Thyroid gland (tissue), 4 donors: ENCODE results near the gene SPATA25. TPM values are rescaled to one million over a fixed set of nuclear protein-coding genes. Genes with fewer than 3 reads are reported as not detected.

Source experiments
- DNase-seq, 2 donors: peaks; one replicate each; pipeline ENCODE4 v3.0.0-alpha.2; 2019
- H3K27ac ChIP-seq, 3 donors: fragments of 200-600 bp; sonication (generic); 1 replicate in 2 of 3; 2 replicates in 1 of 3; pipeline ENCODE4 v1.5.1; 2016 to 2019; ENCODE audit warnings: mild to moderate bottlenecking in 1 of 3, moderate library complexity in 1 of 3
- H3K27me3 ChIP-seq: fragments of 200-600 bp; sonication (generic); one replicate; pipeline ENCODE4 v1.5.1; 2019
- H3K36me3 ChIP-seq, 2 donors: fragments of 200-600 bp; sonication (generic); one replicate each; pipeline ENCODE4 v1.5.1; 2016 to 2019
- H3K4me1 ChIP-seq, 2 donors: fragments of 200-600 bp; sonication (generic); one replicate each; pipeline ENCODE4 v1.5.1; 2017 to 2019
- H3K4me3 ChIP-seq, 3 donors: fragments of 200-600 bp; sonication (generic); replicated peaks in 1 of 3; 1 replicate in 2 of 3; 2 replicates in 1 of 3; pipeline ENCODE4 v1.5.1; 2016; ENCODE audit warnings: mild to moderate bottlenecking in 1 of 3
- H3K9me3 ChIP-seq: fragments of 200-600 bp; sonication (generic); one replicate; pipeline ENCODE4 v1.5.1; 2017
- CTCF ChIP-seq, 6 experiments: fragments of 200-600 bp in 3 of 6; fragments of 450-650 bp in 3 of 6; sonication (generic) in 3 of 6; IDR thresholded peaks; one replicate each; pipeline ENCODE4 v1.5.1; 2016 to 2019; ENCODE audit warnings: antibody characterized with exemption in 6 of 6, mild to moderate bottlenecking in 2 of 6, inconsistent platforms in 1 of 6, moderate library complexity in 1 of 6
- POLR2A ChIP-seq, 2 donors: fragments of 450-650 bp; IDR thresholded peaks; one replicate each; pipeline ENCODE4 v1.6.1; 2017; ENCODE audit warnings: antibody characterized with exemption in 2 of 2, mild to moderate bottlenecking in 2 of 2, moderate library complexity in 1 of 2
- WGBS, 2 donors: methylation state at CpG; one replicate each; pipeline ENCODE4 v1.1.5; 2017; 5-methylcytosine and 5-hydroxymethylcytosine counted together
- intact Hi-C: fragments of 100-400 bp; cut with DNase I; formaldehyde crosslinking; loops from one replicate; pipeline ENCODE4 v1.15.1; 2023
- total RNA-seq, 4 donors: library from RNA; depleted of rRNA; stranded (reverse); fragments of >200 nt; gene quantifications; one replicate each; pipeline ENCODE4 v1.2.3, GENCODE V29; 2016

The SPATA25 gene
- total RNA-seq, 4 donors from 2014 or later: 3.0 to 8.8 (median 5.0) TPM; not detected in 1

- no peaks in the 10 kb centered on the region for H3K27me3 ChIP-seq
- H3K27ac ChIP-seq: peak overlapping the region in 2 of 3 donors; percentile 47 to 59
- no peaks in the 10 kb centered on the region for H3K9me3 ChIP-seq
- WGBS, 2 donors: 82 to 88% methylated on average over 6 of the region's 10 CpGs
- TF ChIP-seq CTCF (IDR thresholded peaks at IDR 0.05) (no peak), POLR2A (IDR thresholded peaks at IDR 0.05) (no peak)
- H3K4me1 ChIP-seq: peaks cover 15 to 25% of the 10 kb centered on the region in 2 donors
- intact Hi-C loops: no loop called here
- DNase-seq: no peak
- H3K36me3 ChIP-seq: peaks cover 34 to 40% of the 10 kb centered on the region in 2 donors
- no peak overlapping the region for H3K4me3 ChIP-seq
Observed at GRCh38 chr20:45841407-45842129, 45.9 kb downstream of the SPATA25 start.

GRCh38 chr20:45840700-45841198 is 46.7 kb downstream of the SPATA25 start:
- no peak for DNase-seq
- H3K36me3 ChIP-seq: peaks cover 28 to 32% of the 10 kb centered on the region in 2 donors
- no peaks in the 10 kb centered on the region for H3K27me3 ChIP-seq
- H3K9me3 ChIP-seq: no peaks in the 10 kb centered on the region
- H3K27ac ChIP-seq: no peak overlapping the region
- 95% methylated on average over 15 to 17 of the region's 25 CpGs for WGBS, 2 donors
- no peak overlapping the region for H3K4me3 ChIP-seq
- H3K4me1 ChIP-seq: peaks cover 15 to 26% of the 10 kb centered on the region in 2 donors
- TF ChIP-seq POLR2A (IDR thresholded peaks at IDR 0.05): no peak
- no peak for TF ChIP-seq CTCF (IDR thresholded peaks at IDR 0.05)
- intact Hi-C loops: no loop called here

- TF ChIP-seq CTCF (IDR thresholded peaks at IDR 0.05) (no peak), POLR2A (IDR thresholded peaks at IDR 0.05) (no peak)
- intact Hi-C loops: no loop called here
- WGBS, 2 donors: 56% methylated on average over 1 of the region's 1 CpG
- Histone ChIP-seq H3K9me3 (no peaks in the 10 kb centered on the region), H3K27me3 (no peaks in the 10 kb centered on the region), H3K36me3 (peaks cover 10 to 11% of the 10 kb centered on the region in 2 donors), H3K27ac (peak overlapping the region in 1 of 3 donors; percentile 23), H3K4me1 (peaks cover 5 to 26% of the 10 kb centered on the region in 2 donors), H3K4me3 (no peak overlapping the region)
- no peak for DNase-seq
Observed at GRCh38 chr20:45836841-45837240, 50.6 kb downstream of the SPATA25 start.

Other genes starting within 250 kb of the SPATA25 start
- gene WFDC11, start 217.4 kb downstream of the SPATA25 start, total RNA-seq: not detected
- gene WFDC13, start 185.6 kb downstream of the SPATA25 start, total RNA-seq: not detected
- not detected for gene WFDC10B, start 182.6 kb downstream of the SPATA25 start, total RNA-seq
- not detected for gene SPINT4, start 165.3 kb downstream of the SPATA25 start, total RNA-seq
- gene WFDC3, start 95.7 kb downstream of the SPATA25 start, total RNA-seq: under 1 TPM in 1 of 4 donors, not detected in 3; 0.94 TPM
- 10 to 100 TPM; 22.1 to 26.4 (median 24.9) TPM for gene DNTTIP1, start 95.7 kb downstream of the SPATA25 start, total RNA-seq
- 1 to 10 TPM in 2 of 4 donors, under 1 TPM in 1, not detected in 1; 0.45 to 5.8 (median 2.6) TPM for gene UBE2C, start 75.0 kb downstream of the SPATA25 start, total RNA-seq
- 1 to 10 TPM in 1 of 4 donors, not detected in 3; 1.4 TPM for gene TNNC2, start 60.3 kb downstream of the SPATA25 start, total RNA-seq
- 10 to 100 TPM; 41.5 to 54.9 (median 48.8) TPM for gene SNX21, start 53.8 kb downstream of the SPATA25 start, total RNA-seq
- 10 to 100 TPM; 36.3 to 73.8 (median 50.6) TPM for gene ACOT8, start 30.2 kb downstream of the SPATA25 start, total RNA-seq
- gene ZSWIM3, start 30.0 kb downstream of the SPATA25 start, total RNA-seq: 1 to 10 TPM; 2.2 to 4.5 (median 3.9) TPM
- gene ZSWIM1, start 6.4 kb downstream of the SPATA25 start, total RNA-seq: 10 to 100 TPM in 2 of 4 donors, 1 to 10 TPM in 2; 7.7 to 14.6 (median 10.9) TPM
- 10 to 100 TPM; 12.6 to 17.4 (median 16.1) TPM for gene NEURL2, start 3.6 kb upstream of the SPATA25 start, total RNA-seq
- 100 to 1,000 TPM in 1 of 4 donors, 10 to 100 TPM in 3; 42.7 to 103 (median 51.3) TPM for gene CTSA, start 3.7 kb upstream of the SPATA25 start, total RNA-seq
- gene PLTP, start 24.5 kb upstream of the SPATA25 start, total RNA-seq: 100 to 1,000 TPM in 1 of 4 donors, 10 to 100 TPM in 3; 22.7 to 260 (median 70.1) TPM
- 10 to 100 TPM; 28.1 to 63.6 (median 49.1) TPM for gene PCIF1, start 47.1 kb upstream of the SPATA25 start, total RNA-seq
- 10 to 100 TPM; 18.1 to 31.6 (median 25.6) TPM for gene ZNF335, start 84.6 kb upstream of the SPATA25 start, total RNA-seq
- 1 to 10 TPM in 2 of 4 donors, under 1 TPM in 2; 0.33 to 1.4 (median 1.1) TPM for gene MMP9, start 121.3 kb upstream of the SPATA25 start, total RNA-seq
- 1 to 10 TPM in 1 of 4 donors, not detected in 3; 1.6 TPM for gene SLC12A5, start 141.6 kb upstream of the SPATA25 start, total RNA-seq
- 10 to 100 TPM; 31.4 to 46.1 (median 37.4) TPM for gene NCOA5, start 202.3 kb upstream of the SPATA25 start, total RNA-seq
- gene CD40, start 230.7 kb upstream of the SPATA25 start, total RNA-seq: 10 to 100 TPM; 13.0 to 15.9 (median 15.0) TPM